Endothelial cell (in vitro differentiated cells): ENCODE data around the gene DDC. TPM values are rescaled to one million over a fixed set of nuclear protein-coding genes. Genes with fewer than 3 reads are reported as not detected.

Experiments
- DNase-seq: peaks from one replicate; pipeline ENCODE4 v3.0.0; 2021; ENCODE audit warnings: low spot score
- H3K27ac Mint-ChIP-seq: one replicate; pipeline ENCODE4 v1.8.0; 2021; ENCODE audit warnings: mixed read lengths, inconsistent platforms; ENCODE audit not compliant: unreplicated experiment
- H3K27me3 Mint-ChIP-seq: one replicate; pipeline ENCODE4 v1.8.0; 2021; ENCODE audit warnings: mild to moderate bottlenecking, moderate library complexity, mixed read lengths, inconsistent platforms; ENCODE audit not compliant: unreplicated experiment
- H3K36me3 Mint-ChIP-seq: one replicate; pipeline ENCODE4 v1.8.0; 2021; ENCODE audit warnings: mild to moderate bottlenecking, low read depth, mixed read lengths, inconsistent platforms; ENCODE audit not compliant: unreplicated experiment
- H3K4me1 Mint-ChIP-seq: one replicate; pipeline ENCODE4 v1.8.0; 2021; ENCODE audit warnings: mild to moderate bottlenecking, mixed read lengths, inconsistent platforms; ENCODE audit not compliant: unreplicated experiment
- H3K4me3 Mint-ChIP-seq: one replicate; pipeline ENCODE4 v1.8.0; 2021; ENCODE audit warnings: mild to moderate bottlenecking, mixed read lengths, inconsistent platforms; ENCODE audit not compliant: unreplicated experiment
- H3K9me3 Mint-ChIP-seq: one replicate; pipeline ENCODE4 v1.8.0; 2021; ENCODE audit warnings: mixed read lengths, inconsistent platforms; ENCODE audit not compliant: unreplicated experiment
- total RNA-seq: library from RNA; stranded (reverse); fragmentation: NEBNext Ultra II Directional; extraction: Animal tissue kit (Norgen Biotek cat#: 25700); gene quantifications from one replicate; pipeline ENCODE4 v1.2.1, GENCODE V29; 2021; ENCODE audit not compliant: unreplicated experiment
- TF ChIP-seq, protein P1 (sequence below): fragments of 200-600 bp; sonication (generic); IDR thresholded peaks from one replicate; pipeline ENCODE4 v1.5.0; 2021; ENCODE audit warnings: antibody characterized with exemption; ENCODE audit not compliant: unreplicated experiment

DDC gene
- total RNA-seq, 1 donor from 2014 or later, result not detected

DNA sequence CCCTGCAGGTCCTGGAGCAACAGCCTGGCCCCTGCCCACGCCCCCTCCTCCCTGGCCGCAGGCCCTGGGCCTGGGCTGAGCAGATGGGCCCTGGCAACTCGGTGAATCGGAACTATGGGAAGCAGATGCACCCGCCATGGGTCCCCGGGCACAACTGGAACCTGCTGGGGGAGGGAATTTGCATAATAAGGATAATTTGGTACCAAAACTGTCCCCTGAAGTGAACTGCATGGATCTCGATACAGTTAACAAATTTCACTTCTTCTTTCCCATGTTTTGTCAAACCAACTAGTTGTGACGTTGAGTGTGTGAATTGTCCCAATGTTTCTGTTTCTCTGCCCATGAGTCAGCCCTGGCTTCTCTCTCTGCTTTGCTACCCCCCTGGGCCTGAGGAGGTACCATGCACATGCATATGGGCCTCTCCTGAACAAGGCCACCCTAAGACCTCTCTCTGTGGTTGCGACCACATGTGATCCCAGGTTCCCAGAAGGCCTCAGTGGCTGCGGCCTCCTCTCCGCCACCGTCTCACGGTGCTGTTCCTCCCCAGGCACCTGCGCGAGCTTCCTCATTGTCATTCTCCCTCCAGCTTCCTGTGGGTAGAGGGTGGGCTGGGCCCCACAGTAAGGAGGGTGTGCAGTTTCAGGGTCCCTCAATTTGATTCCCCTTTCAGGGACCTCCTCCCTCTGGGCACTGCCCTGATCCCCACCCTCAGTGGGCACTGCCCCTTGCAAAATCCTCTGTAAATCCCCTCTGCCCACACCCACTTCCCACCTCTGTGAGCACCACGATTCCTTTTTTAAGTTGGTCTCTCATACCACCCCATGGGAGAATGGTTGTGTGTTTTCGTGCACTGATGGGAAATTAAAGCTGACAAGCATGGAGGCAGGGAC is 155.1 kb downstream of the DDC start:
- H3K4me1 Mint-ChIP-seq, result peaks cover 2% of the 10 kb centered on the region
- H3K27me3 Mint-ChIP-seq, result peaks cover 2% of the 10 kb centered on the region
- DNase-seq, result no peak
- no peaks in the 10 kb centered on the region for H3K9me3 Mint-ChIP-seq
- H3K4me3 Mint-ChIP-seq, result no peak overlapping the region
- TF ChIP-seq, protein P1, sequence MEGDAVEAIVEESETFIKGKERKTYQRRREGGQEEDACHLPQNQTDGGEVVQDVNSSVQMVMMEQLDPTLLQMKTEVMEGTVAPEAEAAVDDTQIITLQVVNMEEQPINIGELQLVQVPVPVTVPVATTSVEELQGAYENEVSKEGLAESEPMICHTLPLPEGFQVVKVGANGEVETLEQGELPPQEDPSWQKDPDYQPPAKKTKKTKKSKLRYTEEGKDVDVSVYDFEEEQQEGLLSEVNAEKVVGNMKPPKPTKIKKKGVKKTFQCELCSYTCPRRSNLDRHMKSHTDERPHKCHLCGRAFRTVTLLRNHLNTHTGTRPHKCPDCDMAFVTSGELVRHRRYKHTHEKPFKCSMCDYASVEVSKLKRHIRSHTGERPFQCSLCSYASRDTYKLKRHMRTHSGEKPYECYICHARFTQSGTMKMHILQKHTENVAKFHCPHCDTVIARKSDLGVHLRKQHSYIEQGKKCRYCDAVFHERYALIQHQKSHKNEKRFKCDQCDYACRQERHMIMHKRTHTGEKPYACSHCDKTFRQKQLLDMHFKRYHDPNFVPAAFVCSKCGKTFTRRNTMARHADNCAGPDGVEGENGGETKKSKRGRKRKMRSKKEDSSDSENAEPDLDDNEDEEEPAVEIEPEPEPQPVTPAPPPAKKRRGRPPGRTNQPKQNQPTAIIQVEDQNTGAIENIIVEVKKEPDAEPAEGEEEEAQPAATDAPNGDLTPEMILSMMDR, result no peak
- no peaks in the 10 kb centered on the region for H3K36me3 Mint-ChIP-seq
- no peak overlapping the region for H3K27ac Mint-ChIP-seq

Other genes starting within 250 kb of the DDC start
- 18.4 TPM for gene FIGNL1, start 115.1 kb downstream of the DDC start, total RNA-seq
- 164 TPM for gene GRB10, start 217.5 kb upstream of the DDC start, total RNA-seq